Hepatocyte (in vitro differentiated cells): ENCODE results near the gene GON7. TPM values are rescaled to one million over a fixed set of nuclear protein-coding genes. Genes with fewer than 3 reads are reported as not detected.
A peak's percentile ranks its signal among the peaks of the same experiment; 100 is the strongest.

Experiments
- DNase-seq: peaks from one replicate; pipeline ENCODE4 v3.0.0-alpha.2; 2016; ENCODE audit warnings: low spot score
- H2AFZ ChIP-seq: fragments of 200-600 bp; sonication (generic); 2 replicates; pipeline ENCODE4 v1.6.0; 2016; ENCODE audit warnings: antibody characterized with exemption, mild to moderate bottlenecking
- H3K27ac ChIP-seq: fragments of 200-600 bp; sonication (generic); 2 replicates; pipeline ENCODE4 v1.5.1; 2016; ENCODE audit warnings: mild to moderate bottlenecking
- H3K27me3 ChIP-seq: fragments of 200-600 bp; sonication (generic); 2 replicates; pipeline ENCODE4 v1.6.1; 2016
- H3K36me3 ChIP-seq: fragments of 200-600 bp; sonication (generic); replicated peaks from 2 replicates; pipeline ENCODE4 v1.5.1; 2016; ENCODE audit warnings: low read depth; ENCODE audit not compliant: insufficient read depth
- H3K4me1 ChIP-seq: fragments of 200-600 bp; sonication (generic); 2 replicates; pipeline ENCODE4 v1.5.1; 2016; ENCODE audit warnings: mild to moderate bottlenecking, moderate library complexity; ENCODE audit not compliant: insufficient read depth
- H3K4me2 ChIP-seq: fragments of 200-600 bp; sonication (generic); 2 replicates; pipeline ENCODE4 v1.6.0; 2016
- H3K4me3 ChIP-seq: fragments of 200-600 bp; sonication (generic); 2 replicates; pipeline ENCODE4 v1.5.1; 2016; ENCODE audit warnings: mild to moderate bottlenecking
- H3K79me2 ChIP-seq: fragments of 200-600 bp; sonication (generic); 2 replicates; pipeline ENCODE4 v1.6.0; 2017; ENCODE audit warnings: mild to moderate bottlenecking
- H3K9me2 ChIP-seq: fragments of 200-600 bp; sonication (generic); replicated peaks from 2 replicates; pipeline ENCODE4 v1.6.0; 2017; ENCODE audit warnings: mild to moderate bottlenecking; ENCODE audit not compliant: insufficient read depth
- H3K9me3 ChIP-seq: fragments of 200-600 bp; sonication (generic); 2 replicates; pipeline ENCODE4 v1.5.1; 2016; ENCODE audit warnings: low read depth, mild to moderate bottlenecking
- H4K20me1 ChIP-seq: fragments of 200-600 bp; sonication (generic); 2 replicates; pipeline ENCODE4 v1.6.0; 2016; ENCODE audit warnings: mild to moderate bottlenecking; ENCODE audit not compliant: insufficient read depth, poor library complexity, severe bottlenecking
- EZH2 ChIP-seq: fragments of 200-600 bp; sonication (generic); IDR thresholded peaks from 2 replicates; pipeline ENCODE4 v1.6.1; 2016; ENCODE audit warnings: antibody characterized with exemption, mild to moderate bottlenecking, borderline replicate concordance
- EZH2phosphoT487 ChIP-seq: fragments of 200-600 bp; sonication (generic); IDR thresholded peaks from one replicate; pipeline ENCODE4 v1.6.1; 2018; ENCODE audit warnings: antibody characterized with exemption, mild to moderate bottlenecking, low read depth, moderate library complexity; ENCODE audit not compliant: unreplicated experiment, severe bottlenecking
- WGBS: methylation state at CpG from one replicate; pipeline ENCODE4 v1.1.6; 2016; ENCODE audit warnings: low lambda C conversion rate; ENCODE audit errors: missing lambda C conversion rate; 5-methylcytosine and 5-hydroxymethylcytosine counted together
- polyA plus RNA-seq: library from polyadenylated mRNA; unstranded; fragments of >200 nt; fragmentation: Nextera tagmentation; extraction: Ambion mirVana; gene quantifications from 2 replicates; pipeline ENCODE4 v1.2.1, GENCODE V29; 2016
- total RNA-seq: library from RNA; depleted of rRNA; stranded (reverse); fragments of >200 nt; gene quantifications from 2 replicates; pipeline ENCODE4 v1.2.3, GENCODE V29; 2014
- TF ChIP-seq, protein P1 (sequence below): fragments of 200-600 bp; sonication (generic); IDR thresholded peaks from 2 replicates; pipeline ENCODE4 v1.5.1; 2016; ENCODE audit warnings: antibody characterized with exemption, mild to moderate bottlenecking; ENCODE audit not compliant: poor library complexity

The GON7 gene
- total and polyA plus RNA-seq, 2 experiments from 2014 or later = 13.7 to 22.7 TPM

DNA sequence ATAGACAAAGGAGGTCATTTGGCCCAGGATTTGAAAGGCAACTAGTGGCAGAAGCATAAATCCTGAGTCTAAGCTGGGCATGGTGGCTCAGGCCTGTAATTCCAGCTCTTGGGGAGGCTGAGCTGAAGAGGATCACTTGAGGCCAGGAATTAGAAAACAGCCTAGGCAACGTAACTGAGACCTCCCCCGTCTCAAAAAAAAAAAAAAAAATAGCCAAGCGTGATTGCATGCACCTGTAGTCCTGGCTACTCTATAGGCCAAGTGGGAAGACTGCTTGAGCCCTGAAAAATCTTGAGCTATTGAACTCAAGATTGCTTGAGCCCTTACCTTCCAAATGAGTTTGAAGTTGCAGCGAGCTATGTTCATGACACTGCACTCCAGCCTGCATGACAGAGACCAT lies 7.8 kb downstream of the GON7 start:
- Histone ChIP-seq H3K4me3 (no peak overlapping the region), H2AFZ (no peak overlapping the region), H3K79me2 (no peaks in the 10 kb centered on the region), H3K27ac (no peak overlapping the region), H3K9me2 (no peaks in the 10 kb centered on the region), H3K9me3 (no peaks in the 10 kb centered on the region), H3K36me3 (no peaks in the 10 kb centered on the region), H3K4me1 (peaks cover 3% of the 10 kb centered on the region), H3K4me2 (no peak overlapping the region), H3K27me3 (no peaks in the 10 kb centered on the region), H4K20me1 (no peaks in the 10 kb centered on the region)
- DNase-seq = no peak
- WGBS = 98% methylated on average over 4 of the region's 4 CpGs
- TF ChIP-seq EZH2 = no peak
- TF ChIP-seq EZH2phosphoT487 = no peak
- TF ChIP-seq, protein P1, sequence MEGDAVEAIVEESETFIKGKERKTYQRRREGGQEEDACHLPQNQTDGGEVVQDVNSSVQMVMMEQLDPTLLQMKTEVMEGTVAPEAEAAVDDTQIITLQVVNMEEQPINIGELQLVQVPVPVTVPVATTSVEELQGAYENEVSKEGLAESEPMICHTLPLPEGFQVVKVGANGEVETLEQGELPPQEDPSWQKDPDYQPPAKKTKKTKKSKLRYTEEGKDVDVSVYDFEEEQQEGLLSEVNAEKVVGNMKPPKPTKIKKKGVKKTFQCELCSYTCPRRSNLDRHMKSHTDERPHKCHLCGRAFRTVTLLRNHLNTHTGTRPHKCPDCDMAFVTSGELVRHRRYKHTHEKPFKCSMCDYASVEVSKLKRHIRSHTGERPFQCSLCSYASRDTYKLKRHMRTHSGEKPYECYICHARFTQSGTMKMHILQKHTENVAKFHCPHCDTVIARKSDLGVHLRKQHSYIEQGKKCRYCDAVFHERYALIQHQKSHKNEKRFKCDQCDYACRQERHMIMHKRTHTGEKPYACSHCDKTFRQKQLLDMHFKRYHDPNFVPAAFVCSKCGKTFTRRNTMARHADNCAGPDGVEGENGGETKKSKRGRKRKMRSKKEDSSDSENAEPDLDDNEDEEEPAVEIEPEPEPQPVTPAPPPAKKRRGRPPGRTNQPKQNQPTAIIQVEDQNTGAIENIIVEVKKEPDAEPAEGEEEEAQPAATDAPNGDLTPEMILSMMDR = no peak

DNA sequence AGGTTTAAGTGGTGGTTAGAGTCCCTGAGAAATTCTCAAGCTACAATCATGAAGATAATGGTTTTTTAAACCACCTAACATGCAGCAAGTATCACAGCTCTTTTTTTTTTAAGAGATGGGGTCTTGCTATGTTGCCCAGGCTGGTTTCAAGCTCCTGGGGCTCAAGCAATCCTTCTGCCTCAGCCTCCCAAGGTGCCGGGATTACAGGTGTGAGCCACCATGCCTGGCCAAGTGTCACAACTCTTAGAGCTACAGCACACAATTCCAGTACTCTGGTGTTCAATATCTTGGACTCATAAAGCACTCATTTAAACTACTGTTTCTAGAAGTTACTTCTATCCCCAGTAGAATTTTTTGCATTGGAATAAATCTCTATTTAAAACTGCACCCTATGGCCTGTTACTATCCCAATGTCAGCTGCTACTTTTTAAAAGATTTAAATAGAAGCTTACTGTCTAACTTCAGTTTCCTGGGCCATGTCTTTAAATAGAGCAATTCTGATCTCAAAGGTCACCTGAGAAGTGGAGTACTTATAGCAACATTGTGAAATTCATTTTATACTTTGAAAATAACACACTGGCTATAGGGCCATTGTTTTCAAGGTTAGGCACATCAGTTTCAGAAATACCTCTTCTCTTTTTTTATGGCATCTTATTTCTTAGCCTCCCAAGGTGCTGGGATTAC lies 11.4 kb downstream of the GON7 start:
- 95% methylated on average over 1 of the region's 1 CpG for WGBS
- peaks cover 3% of the 10 kb centered on the region for H3K4me1 ChIP-seq
- no peak overlapping the region for H3K4me3 ChIP-seq
- H3K27me3 ChIP-seq = no peaks in the 10 kb centered on the region
- H3K9me3 ChIP-seq = no peaks in the 10 kb centered on the region
- peak overlapping the region; percentile 3 for H3K27ac ChIP-seq
- TF ChIP-seq EZH2 (no peak), EZH2phosphoT487 (no peak)
- TF ChIP-seq, protein P1 = no peak
- H3K4me2 ChIP-seq = no peak overlapping the region
- no peak overlapping the region for H2AFZ ChIP-seq
- no peaks in the 10 kb centered on the region for H3K36me3 ChIP-seq
- H3K79me2 ChIP-seq = no peaks in the 10 kb centered on the region
- H3K9me2 ChIP-seq = no peaks in the 10 kb centered on the region
- DNase-seq = no peak
- H4K20me1 ChIP-seq = no peaks in the 10 kb centered on the region

DNA sequence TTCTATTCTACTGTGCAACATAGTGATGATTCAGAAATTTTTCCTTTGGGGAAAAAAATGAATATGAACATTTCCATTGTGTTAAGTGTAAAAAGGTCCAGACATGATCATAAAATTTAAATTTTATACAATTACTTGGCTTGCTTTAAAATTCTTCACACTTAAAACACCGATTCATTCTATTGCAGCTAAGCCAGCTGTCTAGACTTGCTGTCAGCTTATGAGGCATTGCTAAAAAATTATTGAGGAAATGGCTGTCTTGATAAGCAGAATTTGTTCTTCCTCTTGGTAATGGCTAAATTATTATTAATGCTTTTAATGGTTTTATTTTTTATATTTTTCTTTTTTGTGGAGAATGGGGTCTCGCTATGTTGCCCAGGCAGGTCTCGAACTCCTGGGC lies 19.9 kb downstream of the GON7 start:
- H2AFZ ChIP-seq = no peak overlapping the region
- peaks cover 54% of the 10 kb centered on the region for H3K79me2 ChIP-seq
- H3K9me2 ChIP-seq = no peaks in the 10 kb centered on the region
- H3K4me3 ChIP-seq = no peak overlapping the region
- no peak overlapping the region for H3K4me2 ChIP-seq
- no peaks in the 10 kb centered on the region for H3K27me3 ChIP-seq
- H3K36me3 ChIP-seq = no peaks in the 10 kb centered on the region
- DNase-seq = no peak
- WGBS = over 99% methylated on average over 3 of the region's 3 CpGs
- H4K20me1 ChIP-seq = peaks cover 5% of the 10 kb centered on the region
- no peaks in the 10 kb centered on the region for H3K9me3 ChIP-seq
- H3K4me1 ChIP-seq = peaks cover 8% of the 10 kb centered on the region
- H3K27ac ChIP-seq = no peak overlapping the region
- TF ChIP-seq, protein P1 = no peak
- TF ChIP-seq EZH2 (no peak), EZH2phosphoT487 (no peak)
